A204.1 (cell line): ENCODE results near the gene NR4A1.

Experiments used
- FAIRE-seq: peaks from 2 replicates; lab custom pipeline; 2012; peaks lifted over from hg19 to GRCh38; lab: Jason Lieb, UNC

NR4A1 gene

DNA sequence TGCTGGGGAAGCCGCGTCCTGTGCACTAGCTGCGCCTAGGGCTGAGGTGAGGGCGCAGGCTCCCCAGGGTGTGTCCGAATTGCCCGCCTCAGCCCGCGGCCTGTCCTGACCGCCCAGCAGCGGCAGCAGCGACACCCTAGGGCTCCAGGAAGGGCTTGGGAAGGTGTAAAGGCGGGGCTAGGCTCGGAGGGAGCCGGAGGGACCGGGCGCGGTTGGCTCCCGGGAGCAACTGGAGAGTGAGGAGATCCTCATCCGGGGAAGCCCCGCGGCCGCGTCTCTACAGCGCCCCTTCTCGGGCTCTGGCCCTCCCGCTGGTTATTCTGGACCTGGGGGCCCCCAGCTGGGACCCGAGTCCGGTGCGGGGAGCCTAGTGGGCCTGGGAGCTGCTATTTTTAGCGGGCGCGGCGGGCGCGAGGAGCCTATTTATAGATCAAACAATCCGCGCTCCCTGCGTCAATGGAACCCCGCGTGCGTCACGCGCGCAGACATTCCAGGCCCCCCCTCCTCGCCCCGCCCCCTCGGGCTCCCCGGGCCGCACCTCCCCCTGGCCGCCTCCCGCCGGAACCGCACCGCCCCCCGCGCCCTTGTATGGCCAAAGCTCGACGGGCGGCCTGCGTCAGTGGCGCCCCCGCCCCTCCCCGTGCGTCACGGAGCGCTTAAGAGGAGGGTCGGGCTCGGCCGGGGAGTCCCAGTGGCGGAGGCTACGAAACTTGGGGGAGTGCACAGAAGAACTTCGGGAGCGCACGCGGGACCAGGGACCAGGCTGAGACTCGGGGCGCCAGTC is at the start of gene NR4A1:
Gene NR4A1, plus strand, starts transcription at position 685 of the 784 bp plus-strand sequence. CDS start 2,887 bp downstream, outside the sequence.
- no peak for FAIRE-seq

DNA sequence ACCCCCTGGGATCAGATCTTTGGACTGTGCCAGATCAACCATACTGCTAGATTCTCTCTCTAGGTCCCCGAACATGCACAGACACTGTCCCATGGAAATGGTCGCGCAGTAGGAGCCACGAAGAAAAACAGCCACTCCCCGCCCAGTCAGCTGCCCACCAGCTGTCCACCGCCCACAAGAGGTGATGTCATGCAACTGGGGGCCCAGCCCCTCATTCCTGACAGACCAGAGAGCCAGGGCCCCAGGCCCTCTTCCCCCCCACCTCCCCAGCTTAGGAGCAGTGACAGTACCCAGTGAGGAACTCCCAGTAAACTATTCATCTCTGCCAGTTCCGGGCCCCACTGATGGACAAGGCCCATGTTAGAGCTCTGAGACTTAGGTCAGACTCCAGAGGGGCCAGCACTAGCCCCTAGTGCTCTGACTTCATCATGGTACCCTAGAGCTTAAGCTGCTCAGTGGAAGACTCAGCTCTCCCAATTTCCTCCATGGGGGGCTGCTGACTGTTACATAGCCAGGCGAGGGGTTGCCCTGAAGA is 48.2 kb upstream of the NR4A1 start:
- no peak for FAIRE-seq

DNA sequence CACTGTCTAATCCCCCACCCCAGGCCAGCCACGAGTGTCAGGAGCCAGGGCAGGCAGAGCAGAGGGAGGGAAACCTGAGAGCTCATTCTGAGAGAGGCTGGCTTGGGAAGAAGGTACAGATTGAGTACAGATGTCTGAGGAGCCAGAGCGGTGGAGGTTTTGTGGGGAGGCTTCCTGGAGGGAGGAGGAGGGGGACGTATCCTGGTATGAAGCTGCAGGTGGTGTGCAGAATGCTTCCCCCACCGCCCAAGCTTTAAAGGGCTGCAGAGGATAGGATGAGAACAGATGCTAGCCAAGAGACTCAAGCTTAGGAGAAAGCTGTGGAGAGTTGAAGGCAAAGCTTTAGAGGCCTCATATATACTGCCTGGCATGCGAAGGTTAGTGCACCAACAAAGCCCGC is 47.7 kb upstream of the NR4A1 start:
- no peak for FAIRE-seq

DNA sequence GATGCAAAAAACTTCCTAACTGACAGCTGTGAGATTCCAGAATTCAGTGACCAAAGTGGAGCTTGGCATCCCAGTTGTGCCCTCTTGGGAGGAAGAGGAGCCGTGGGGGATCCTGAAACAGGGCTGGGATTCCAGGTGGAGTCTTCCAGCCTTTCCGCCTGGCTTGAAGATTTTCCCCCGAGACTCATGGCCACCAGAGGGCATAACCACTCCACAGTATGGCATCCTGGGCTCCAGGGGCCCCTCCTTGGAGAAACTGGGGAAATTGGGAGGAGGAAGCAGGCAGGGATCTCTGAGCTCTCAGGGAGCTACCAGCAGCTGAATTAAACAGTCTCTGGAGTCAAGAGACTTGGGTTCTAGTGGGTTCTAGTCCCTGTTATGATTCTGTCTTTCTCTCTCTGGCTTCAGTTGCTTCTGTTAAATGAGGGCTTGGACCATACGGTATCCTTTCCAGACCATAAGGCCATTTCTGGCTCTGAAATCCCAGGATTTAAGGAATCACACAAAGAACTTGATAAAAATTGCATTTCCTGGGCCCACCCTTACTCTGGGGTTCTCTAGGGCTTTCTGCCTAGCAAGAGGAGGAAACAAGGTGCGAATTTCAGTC is 47.1 kb upstream of the NR4A1 start:
- no peak for FAIRE-seq

DNA sequence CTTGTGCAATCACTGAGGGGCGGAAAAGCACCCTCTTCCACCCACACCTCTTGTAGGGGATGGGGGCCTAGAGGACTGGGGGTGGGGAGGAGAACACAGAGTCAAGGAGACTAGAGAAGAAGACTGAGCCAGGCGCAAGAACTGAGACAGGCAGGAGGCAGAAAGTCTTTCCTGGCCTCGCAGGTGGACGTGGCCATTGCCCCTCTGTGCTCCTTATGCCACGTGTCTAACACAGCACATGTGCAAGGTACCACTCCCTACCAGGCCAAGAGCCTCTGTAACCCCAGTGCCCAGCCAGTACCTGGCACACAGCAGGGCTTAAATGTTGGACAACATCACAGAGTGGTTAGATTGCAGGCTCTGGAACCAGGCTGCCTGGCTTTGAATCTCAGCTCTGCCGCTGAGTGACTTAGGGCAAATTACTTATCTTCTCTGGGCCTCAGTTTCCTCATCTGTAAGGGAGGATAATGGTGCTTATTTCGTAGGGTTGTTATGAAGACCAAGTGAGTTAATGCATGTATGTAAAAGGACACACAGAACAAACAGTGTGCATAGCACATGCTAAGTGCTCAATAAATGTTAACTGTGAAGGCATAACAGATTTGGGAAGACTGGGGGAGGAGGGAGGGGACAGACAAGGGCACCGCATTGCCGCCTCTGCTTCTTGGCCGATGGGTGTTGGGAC is 45.9 kb upstream of the NR4A1 start:
- no peak for FAIRE-seq

DNA sequence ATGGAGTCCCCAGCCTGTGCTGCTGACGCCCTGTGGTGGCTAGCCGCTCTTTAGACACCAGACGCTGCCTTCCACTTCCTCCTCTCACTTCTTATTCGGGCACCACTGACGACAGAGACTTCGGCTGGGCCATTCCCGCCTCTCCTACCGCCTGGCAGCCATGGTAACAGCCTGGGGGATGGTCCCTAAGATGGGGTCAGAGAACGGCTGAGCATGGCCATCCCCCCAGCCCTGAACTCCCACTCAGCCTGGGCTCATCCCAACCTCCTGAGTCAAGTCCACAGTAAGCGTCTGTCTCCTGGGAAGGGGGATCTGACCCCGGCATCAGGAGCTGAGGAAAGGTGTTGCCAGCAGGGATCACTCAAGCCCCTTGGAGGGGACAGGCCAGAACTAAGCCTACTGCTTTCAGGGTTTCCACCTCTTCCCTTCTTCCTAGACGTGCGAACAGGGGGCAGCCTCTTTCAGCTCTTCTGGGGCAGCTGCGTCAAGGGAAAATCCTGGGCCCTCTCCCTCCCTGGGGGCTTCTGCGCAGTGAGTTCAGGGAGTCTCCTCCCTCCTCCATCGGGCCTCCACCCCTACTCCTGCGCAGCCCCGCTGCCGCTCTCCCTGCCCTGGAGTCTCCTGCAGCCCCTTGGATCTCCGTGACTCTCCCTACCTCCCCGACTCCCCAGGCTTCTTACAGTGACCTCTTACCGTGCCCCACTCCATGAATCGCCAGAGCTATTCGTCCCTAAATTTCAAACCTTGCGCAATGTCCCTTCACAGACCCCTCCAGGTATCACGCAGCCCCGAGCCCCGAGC is 45.1 kb upstream of the NR4A1 start:
- no peak for FAIRE-seq

DNA sequence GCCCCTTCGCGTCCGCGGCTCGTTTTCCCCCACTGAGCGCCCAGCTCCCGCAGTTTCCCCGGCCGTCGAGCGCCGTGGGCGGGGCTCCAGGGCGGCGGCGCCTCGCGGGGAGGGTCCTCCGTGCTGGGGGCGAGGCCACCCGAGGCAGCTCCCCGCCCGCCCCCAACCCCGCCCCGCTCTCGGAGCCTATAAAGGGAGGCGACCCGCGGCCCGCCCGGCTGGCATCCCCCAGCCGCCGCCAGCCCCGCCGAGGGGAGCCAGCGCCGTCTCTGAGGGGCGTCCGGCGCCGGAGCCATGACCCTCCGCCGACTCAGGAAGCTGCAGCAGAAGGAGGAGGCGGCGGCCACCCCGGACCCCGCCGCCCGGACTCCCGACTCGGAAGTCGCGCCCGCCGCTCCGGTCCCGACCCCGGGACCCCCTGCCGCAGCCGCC is 44.5 kb upstream of the NR4A1 start, which contains the start of gene TAMALIN:
Gene TAMALIN, plus strand, starts transcription at position 221 of the 432 bp plus-strand sequence. Its CDS starts 74 bp downstream, at position 295.
- FAIRE-seq = no peak

DNA sequence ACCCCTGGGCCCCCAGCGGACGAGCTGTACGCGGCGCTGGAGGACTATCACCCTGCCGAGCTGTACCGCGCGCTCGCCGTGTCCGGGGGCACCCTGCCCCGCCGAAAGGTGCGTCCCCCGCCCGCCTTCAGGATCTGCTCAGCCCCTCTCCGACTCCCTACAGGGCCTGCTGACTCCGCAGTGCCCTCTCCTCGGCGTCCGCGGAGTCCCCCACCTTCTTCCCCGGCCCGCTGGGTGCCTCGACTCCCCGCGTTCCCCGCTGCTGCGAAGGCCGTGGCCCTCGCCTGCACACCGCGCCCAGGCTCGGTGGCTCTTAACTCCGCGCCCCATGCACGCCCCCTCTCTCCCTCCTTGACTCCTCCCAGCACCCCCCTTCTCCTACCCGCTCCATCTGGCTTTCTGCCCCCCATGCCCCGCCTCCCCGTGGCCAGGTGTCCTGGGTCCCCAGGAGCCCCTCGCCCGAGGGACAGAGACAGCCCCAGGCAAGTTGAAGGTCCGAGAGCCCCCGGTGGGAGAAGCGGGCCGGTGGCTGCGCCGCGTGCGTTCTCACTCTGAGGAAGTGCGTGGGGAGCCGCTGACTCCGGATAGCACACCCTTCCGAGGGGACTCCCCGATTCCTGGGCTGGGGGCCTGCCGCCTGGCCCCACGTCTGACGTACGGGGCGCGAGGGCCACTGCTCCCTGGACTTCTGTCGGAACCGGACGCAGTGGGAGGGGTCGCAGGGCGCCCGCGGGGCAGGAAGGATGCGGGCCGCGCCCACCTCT is 43.9 kb upstream of the NR4A1 start:
- no peak for FAIRE-seq

DNA sequence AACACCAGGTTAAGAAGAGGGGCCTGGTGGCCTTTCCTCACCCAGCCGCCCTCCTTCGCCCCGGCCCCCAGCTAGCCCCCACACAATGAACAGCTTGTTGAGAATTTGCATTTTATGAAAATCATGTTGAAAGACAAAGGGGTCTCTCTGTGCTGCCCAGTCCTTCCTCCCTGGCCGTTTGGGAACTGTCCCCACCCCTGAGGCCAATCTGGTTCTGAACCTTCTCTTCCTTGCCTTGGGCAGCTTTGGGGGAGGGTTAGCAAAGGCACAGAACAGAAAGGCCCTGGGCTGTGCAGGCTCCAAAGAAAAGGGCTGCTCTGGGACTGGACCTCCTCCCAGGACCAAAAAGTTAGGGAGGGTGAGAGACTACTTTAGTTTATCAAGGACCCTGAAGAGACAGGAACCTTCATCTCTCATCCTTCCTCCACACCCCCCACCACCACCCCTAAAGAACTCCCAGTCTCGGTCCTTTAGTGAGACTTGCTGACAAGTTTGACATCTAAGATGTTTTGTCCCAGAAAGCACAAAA is 43.2 kb upstream of the NR4A1 start:
- no peak for FAIRE-seq

DNA sequence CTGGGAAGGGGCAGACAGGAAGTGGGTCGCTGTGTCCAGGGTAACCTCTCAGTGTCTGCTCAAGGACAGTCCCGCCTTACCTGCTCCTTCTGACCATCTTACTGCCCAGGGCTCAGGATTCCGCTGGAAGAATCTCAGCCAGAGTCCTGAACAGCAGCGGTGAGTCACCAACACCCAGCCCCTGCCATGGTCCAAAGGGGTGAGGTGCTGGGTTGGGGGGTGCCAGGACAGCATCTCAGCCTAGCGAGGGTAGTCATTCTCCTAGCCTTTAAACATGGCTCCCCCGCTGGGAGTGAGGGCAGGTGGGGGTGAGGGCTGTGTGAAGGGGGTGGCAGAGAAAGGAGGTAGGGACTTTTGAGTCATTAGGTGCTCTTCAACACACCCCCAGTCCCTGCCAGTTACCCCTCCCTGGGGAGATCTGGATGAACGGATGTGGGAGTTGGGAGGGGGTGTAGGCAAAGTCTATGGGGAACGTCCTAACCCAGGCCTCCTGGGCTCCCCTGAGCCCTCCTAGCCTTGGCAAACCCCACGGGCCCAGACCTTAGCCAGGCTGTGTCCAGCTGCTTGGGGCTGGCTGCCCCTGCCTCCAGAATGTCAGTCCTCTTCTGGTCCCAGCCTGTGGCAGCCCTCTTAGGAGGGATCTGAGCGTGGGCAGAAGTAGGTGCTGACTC is 42.0 kb upstream of the NR4A1 start:
- no peak for FAIRE-seq

DNA sequence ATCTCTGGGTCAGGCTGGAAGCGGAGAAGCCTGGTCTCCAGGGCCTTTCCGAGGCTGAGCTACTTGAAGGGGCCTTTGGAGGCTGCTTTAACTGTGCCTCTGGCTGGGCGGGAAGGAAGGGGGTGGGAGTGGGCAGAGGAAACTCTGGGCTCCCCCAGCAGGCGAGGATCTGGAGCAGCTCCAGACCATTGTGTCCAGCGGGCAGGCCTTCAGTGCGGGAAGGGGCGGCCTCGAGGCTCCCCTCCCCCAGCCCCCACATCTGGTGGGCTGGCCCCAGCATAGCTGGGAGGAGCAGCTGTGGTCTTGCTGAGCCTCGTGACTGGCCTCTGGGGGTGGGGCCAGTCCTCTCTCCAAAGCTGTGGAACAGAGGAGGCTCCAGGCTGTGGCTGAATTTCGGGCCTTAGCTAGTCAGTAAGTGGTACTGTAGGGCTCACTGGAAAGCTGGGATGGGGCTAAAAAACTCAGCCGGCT is 41.1 kb upstream of the NR4A1 start:
- no peak for FAIRE-seq

DNA sequence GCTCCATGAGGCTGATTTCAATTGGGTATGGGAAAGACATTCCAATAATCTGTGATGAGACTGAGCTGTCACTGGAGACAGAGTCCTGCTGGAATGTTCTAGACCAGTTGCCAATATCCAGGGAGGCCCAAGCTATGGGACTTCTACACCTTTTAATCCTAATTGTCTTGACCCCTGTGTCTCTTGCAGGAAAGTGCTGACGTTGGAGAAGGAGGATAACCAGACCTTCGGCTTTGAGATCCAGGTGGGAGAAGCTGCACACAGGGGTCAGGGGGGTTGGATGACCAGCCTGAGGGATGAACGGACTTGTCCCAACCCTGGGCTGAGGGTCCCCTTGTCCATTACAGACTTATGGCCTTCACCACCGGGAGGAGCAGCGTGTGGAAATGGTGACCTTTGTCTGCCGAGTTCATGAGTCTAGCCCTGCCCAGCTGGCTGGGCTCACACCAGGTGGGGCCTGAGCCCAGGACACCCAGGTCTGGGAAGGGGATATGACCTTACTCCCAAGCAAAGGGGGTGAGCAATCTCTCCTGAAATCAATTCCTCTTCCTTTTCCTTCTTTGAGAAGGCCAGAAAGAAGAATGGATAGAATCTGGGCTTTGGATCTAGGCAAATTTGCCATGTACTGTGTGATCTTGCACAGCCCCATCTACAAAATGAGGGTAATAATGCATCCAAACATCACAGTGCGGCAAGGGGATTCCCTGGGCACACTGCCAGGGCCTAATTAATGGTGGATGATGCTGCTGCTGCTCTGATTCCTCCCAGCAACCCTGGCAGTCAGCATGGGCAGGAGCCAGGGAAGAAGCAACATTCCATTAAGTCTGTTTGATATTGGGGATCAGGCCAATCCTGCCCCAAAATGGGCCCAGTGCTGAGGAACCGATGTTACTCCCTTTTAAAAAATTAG is 40.3 kb upstream of the NR4A1 start:
- no peak for FAIRE-seq

DNA sequence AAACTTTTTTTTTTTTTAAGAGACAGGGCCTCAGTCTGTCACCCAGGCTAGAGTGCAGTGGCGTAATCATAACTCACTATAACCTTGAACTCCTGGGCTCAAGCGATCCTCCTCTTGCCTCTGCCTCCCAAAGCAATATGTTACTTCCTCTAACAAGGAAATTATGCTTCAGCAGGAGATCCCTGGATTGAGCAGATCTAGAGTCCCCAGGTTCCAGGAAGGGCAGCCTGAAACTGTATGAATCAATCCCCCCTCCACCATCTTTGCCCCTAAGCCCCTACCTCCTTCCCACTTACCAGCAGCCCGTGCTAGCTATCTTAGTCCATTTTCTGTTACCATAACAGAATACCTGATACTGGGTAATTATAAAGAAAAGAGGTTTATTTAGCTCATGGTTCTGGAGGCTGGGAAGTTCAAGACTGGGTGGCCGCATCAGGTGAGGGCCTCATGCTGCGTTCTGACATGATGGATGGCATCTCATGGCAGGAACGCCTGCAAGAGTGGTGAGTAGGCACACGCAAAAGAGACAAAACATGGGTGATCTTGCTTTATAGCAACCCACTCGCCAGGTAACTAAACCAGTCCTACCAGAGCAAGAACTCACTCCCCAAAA is 39.5 kb upstream of the NR4A1 start:
- no peak for FAIRE-seq

DNA sequence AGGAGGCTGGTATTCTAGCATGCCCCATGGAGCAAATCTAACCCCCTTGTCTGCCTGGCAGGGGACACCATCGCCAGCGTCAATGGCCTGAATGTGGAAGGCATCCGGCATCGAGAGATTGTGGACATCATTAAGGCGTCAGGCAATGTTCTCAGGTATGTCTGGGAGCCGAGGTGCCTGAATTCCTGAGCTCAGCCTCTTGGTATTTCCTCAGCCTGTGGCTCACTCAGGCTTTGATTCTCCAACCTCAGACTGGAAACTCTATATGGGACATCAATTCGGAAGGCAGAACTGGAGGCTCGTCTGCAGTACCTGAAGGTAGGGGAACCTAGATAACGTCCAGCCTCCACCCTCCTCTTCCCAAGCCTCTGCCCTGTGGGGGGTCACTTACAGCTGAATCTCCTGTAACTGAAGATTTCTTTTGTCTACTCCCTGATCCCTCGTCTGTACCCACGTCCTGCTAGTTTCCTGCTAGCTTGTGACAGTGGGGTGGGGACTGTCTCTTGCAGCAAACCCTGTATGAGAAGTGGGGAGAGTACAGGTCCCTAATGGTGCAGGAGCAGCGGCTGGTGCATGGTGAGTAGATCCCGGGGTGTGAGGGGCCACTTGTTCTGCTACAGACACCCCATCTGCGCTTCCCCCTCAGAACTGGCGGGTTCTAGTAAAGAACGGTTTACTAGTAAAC is 37.5 kb upstream of the NR4A1 start:
- no peak for FAIRE-seq

DNA sequence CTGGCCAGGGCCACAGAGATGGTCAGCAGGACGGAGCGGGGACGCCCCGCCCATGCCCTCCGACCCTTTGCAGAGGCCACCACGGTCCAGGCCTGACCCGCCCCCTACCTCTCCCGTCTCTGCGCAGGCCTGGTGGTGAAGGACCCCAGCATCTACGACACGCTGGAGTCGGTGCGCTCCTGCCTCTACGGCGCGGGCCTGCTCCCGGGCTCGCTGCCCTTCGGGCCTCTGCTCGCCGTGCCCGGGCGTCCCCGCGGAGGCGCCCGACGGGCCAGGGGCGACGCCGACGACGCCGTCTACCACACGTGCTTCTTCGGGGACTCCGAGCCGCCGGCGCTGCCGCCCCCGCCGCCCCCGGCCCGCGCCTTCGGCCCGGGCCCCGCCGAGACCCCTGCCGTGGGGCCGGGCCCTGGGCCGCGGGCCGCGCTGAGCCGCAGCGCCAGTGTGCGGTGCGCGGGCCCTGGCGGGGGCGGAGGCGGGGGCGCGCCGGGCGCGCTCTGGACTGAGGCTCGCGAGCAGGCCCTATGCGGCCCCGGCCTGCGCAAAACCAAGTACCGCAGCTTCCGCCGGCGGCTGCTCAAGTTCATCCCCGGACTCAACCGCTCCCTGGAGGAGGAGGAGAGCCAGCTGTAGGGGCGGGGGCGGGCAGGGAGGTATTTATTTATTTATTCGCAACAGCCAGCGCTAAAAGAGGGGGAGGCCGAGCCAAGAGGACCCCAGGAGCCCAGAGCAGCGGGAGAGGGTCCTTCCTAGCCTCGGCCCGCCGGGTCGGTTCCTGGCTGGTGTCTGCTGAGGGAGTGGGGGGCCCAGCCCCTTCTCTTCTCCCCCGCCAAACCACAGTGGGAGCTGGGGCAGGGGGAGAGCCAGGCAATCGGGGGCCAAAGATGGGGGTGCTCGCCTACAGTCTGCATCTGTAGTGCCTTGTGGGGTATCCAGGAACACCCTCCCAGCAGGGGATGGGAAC is 36.4 kb upstream of the NR4A1 start:
- no peak for FAIRE-seq

DNA sequence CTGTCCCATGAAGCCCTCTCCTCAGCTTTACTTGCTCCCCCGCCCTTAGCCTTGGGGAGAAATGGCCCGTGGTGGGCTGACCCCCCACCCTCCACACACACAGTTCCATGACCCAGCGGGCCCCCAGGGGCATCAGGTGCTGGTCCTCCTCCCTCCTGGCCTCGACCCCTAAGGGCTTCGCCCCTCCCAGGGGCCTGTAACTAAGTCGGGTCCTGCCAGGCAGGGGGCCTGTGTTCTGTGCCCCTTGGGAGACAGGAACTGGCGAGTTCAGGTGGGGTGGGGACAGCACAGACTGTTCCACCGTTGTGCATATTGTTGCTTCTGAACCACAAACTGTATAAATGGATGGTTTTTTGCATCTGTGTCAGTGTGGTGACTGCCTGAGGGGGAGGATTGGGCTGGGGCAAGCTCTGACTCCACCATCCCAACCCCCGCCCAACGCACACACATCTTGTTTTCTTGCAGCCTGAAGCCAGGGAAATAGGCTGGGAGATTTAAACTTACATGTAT is 35.7 kb upstream of the NR4A1 start:
- no peak for FAIRE-seq
